ENCODE results near the gene BTF3. TPM values are rescaled to one million over a fixed set of nuclear protein-coding genes. Genes with fewer than 3 reads are reported as not detected.

Gene BTF3
- total RNA-seq, 1 experiment from 2014 or later: 861 TPM

- no peaks in the 10 kb centered on the region for H3K79me2 ChIP-seq (ENCODE audit: insufficient read depth, low read length)
- H3K4me3 Mint-ChIP-seq: no peak overlapping the region
- no peaks in the 10 kb centered on the region for H4K20me1 ChIP-seq (ENCODE audit: control insufficient read depth, insufficient read depth, insufficient read length)
- no peak overlapping the region for H4K8ac ChIP-seq (replicated peaks; ENCODE audit: insufficient read length, low read depth, low read length)
- H2BK5ac ChIP-seq (ENCODE audit: insufficient read length, low read length): no peak overlapping the region
- no peak overlapping the region for H2BK20ac ChIP-seq (ENCODE audit: low read depth, low read length, poor library complexity, severe bottlenecking)
- H3K4me1 Mint-ChIP-seq: peaks cover 2 to 8% of the 10 kb centered on the region in 2 experiments; a peak in 3 of 4 replicates
- H3K36me3 Mint-ChIP-seq (ENCODE audit: insufficient read depth in 1 of 3, low read depth in 3 of 3): peaks cover 0 to 7% (median 5%) of the 10 kb centered on the region in 3 experiments; a peak in 4 of 7 replicates
- no peak overlapping the region for H2BK12ac ChIP-seq (ENCODE audit: insufficient read length, low read depth, low read length)
- no peaks in the 10 kb centered on the region for H3K9me3 Mint-ChIP-seq
- no peak overlapping the region for H3K27ac Mint-ChIP-seq
- no peaks in the 10 kb centered on the region for H3K27me3 Mint-ChIP-seq (ENCODE audit: low read depth)
- H3K27ac ChIP-seq (ENCODE audit: insufficient read length, low read depth, low read length): no peak overlapping the region
- no peak overlapping the region for H3K4ac ChIP-seq (ENCODE audit: low read depth, low read length)
- H2AK5ac ChIP-seq (ENCODE audit: insufficient read length, low read length): no peak overlapping the region
- H3K4me1 ChIP-seq (ENCODE audit: insufficient read depth, low read length): no peaks in the 10 kb centered on the region
- H3K9me3 ChIP-seq (ENCODE audit: control insufficient read depth, low read depth, low read length): no peaks in the 10 kb centered on the region
- H3K79me1 ChIP-seq (ENCODE audit: insufficient read depth, low read depth, low read length, poor library complexity, severe bottlenecking): no peaks in the 10 kb centered on the region
- H2AFZ ChIP-seq (ENCODE audit: low read length): no peak overlapping the region
- no peak for DNase-seq
- no peak overlapping the region for H3K18ac ChIP-seq (ENCODE audit: insufficient read length, low read depth, low read length)
- no peak overlapping the region for H3T11ph ChIP-seq (ENCODE audit: low read length)
- H3K23ac ChIP-seq (ENCODE audit: insufficient read length, low read depth, low read length): no peak overlapping the region
- no peak overlapping the region for H2BK120ac ChIP-seq (ENCODE audit: low read depth, low read length, poor library complexity, severe bottlenecking)
- H4K91ac ChIP-seq (ENCODE audit: insufficient read length, low read depth, low read length): no peak overlapping the region
- H3K4me2 ChIP-seq (ENCODE audit: insufficient read depth, insufficient read length, low read length): no peak overlapping the region
- no peak overlapping the region for H2BK15ac ChIP-seq (ENCODE audit: low read depth, low read length)
- no peak overlapping the region for H3K56ac ChIP-seq (ENCODE audit: insufficient read length, low read depth, low read length)
- no peak overlapping the region for H3K14ac ChIP-seq (ENCODE audit: insufficient read depth, low read length)
- TF ChIP-seq CTCF (conservative IDR thresholded peaks at IDR 0.05): no peak
- H3K23me2 ChIP-seq (ENCODE audit: insufficient read length, low read depth, low read length, poor library complexity, severe bottlenecking): no peaks in the 10 kb centered on the region
- no peak overlapping the region for H3K9ac ChIP-seq (ENCODE audit: extremely low read depth, insufficient read length, low read length)
- no peaks in the 10 kb centered on the region for H3K27me3 ChIP-seq (ENCODE audit: insufficient read depth, low read length)
- no peak overlapping the region for H4K5ac ChIP-seq (ENCODE audit: insufficient read length, low read depth, low read length)
Observed at GRCh38 chr5:73552642-73553041, 54.4 kb downstream of the BTF3 start.

Other genes starting within 250 kb of the BTF3 start
- 0.20 and 0.31 TPM in 2 replicates for gene FOXD1, start 49.7 kb upstream of the BTF3 start, total RNA-seq (2021)
- 6.6 and 8.9 TPM in 2 replicates for gene ANKRA2, start 67.2 kb downstream of the BTF3 start, total RNA-seq (2021)
- gene UTP15, start 67.3 kb downstream of the BTF3 start, total RNA-seq (2021): 43.5 TPM in 2 replicates
- gene ARHGEF28, start 127.8 kb downstream of the BTF3 start, total RNA-seq (2021): 0.24 and 0.57 TPM in 2 replicates

Data from H9 (cell line).